Hematopoietic multipotent progenitor cell treated with erythropoietin and hydrocortisone succinate and interleukin-3 and kit ligand, for 4 days (in vitro differentiated cells): Measurements from ENCODE around the gene ESRP2.

Source experiments
- DNase-seq: peaks from one replicate; pipeline ENCODE4 v3.0.0-alpha.2; 2015

ESRP2 gene

GRCh38 chr16:68214726-68215125, 21.2 kb downstream of the ESRP2 start:
- no peak for DNase-seq

DNA sequence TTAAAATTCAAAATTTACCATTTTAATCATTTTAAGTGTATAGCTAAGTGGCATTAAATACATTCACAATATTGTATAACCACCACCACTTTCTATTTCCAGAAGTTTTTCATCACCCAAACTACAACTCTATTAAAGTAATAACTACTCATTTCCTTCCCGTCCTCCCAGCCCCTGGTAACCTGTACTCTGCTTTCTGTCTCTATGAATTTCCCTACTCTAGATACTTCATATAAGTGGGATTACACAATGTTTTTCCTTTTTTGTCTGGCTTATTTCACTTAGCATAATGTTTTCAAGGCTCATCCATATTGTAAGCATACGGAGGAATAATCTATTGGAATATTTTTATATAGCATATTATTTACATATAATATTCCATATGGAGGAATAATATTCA, 29.7 kb downstream of the ESRP2 start:
- DNase-seq: no peak

GRCh38 chr16:68202091-68202519, 33.8 kb downstream of the ESRP2 start:
- no peak for DNase-seq

DNA sequence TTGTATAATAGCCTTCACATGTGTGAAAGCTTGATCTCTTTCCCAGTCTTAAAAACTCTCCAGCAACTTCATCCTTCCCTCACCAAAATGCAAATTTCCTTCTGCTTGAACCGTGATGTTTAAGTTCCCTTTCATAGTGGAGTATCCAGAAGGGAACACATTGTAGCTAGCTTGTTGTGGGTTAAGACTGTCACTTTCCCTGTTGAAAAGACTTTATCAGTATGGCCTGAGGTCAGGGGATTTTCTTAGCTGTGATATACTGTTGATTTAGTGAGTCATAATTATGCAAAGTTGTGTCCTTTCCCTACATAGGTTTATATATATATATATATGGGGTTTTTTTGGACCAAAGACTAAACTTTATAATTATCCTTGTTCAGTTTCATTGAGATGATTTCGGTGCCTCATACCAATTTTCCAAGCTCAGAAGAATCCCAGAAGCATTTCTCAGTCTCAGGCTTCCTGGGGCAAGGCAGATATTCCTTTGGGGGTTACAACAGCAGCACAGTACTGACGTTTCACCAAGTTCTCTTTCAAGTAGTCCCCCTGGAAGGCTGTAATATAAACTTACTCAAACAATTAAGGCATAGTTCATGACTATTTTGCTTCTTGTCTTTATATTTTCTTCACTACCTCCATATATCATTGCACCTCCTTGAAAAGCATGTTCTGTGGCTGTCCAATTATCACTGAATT, 35.7 kb downstream of the ESRP2 start:
- DNase-seq: peak; percentile 10

GRCh38 chr16:68197250-68197649, 38.7 kb downstream of the ESRP2 start:
- DNase-seq: no peak

- no peak for DNase-seq
These were observed 41.7 kb downstream of the ESRP2 start for GRCh38 chr16:68194251-68194650.

GRCh38 chr16:68190736-68191510, 45.0 kb downstream of the ESRP2 start:
- DNase-seq: no peak

DNA sequence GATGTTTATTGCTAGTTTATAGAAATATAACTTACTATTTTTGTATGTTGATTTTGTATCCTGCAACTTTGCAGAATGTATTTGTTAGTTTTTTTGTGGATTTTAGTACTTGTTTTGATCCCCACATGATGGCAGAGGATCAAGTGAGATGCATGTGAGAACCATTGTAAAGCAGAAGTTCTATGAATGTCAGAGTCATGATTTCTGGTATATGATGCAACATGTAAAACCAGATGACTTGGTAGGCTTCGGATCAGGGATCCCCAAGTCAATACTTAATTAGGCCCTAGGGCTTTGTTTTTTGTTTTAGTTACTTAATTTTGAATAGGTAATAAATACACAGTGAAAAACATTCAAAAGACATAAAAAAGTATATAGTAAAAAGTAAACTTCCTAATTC, 45.8 kb downstream of the ESRP2 start:
- DNase-seq: peak; percentile 32

GRCh38 chr16:68188170-68188569, 47.8 kb downstream of the ESRP2 start:
- DNase-seq: no peak

DNA sequence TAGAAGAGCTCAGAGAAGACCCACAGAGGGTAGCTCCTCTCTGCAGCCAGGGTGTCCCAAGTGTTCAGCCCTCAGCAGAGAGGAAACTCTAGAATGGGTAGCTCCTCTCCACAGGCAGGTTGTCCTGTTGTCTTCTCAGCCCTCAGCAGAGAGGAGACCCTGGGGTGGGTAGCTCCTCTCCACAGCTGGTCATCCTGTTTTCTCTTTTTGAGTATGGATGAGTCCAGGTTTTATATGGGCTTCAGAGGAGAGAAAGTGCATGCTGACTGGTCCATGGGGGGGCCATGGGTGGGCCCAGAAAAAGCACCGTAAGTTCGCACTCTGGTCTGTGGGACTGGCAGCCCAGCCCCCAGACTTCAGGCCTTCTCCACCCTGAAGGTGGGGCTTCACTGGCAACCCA, 48.4 kb downstream of the ESRP2 start:
- DNase-seq: no peak

DNA sequence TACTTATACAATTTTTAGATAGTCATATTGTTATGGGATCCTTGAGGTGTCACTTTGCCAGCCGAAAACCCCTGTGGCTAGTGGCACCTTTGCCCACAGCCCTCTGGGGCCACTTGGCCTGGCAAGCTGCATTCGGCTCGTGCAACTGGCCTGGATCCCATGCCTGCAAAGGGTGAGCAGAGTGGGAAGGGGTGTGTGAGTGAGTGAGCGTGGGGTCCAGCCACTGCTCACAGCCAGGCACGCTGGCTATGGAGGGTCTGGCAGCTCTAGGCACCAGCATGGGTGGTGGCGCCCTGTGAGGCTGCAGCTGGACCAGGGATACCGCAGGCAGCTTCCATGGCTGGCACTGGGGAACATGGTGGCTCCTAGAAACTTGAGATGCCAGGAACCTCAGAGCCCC, 49.0 kb downstream of the ESRP2 start:
- no peak for DNase-seq

DNA sequence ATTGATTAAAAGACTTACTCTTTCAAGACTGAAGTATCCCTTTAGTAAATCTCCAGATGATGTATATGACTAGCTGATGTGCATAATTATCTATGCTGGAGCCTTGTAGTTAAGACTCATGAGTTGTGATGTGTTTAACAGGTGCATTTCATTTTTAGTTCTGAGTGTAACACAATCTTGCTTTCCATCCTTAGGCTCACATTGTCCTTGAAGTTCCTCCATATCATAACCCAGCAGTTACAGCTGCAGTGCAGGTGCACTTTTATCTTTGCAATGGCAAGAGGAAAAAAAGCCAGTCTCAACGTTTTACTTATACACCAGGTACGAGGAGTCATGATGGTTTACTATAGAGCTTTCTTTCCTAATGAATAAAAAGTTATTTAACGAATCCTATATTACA, 52.9 kb downstream of the ESRP2 start:
- DNase-seq: no peak

DNA sequence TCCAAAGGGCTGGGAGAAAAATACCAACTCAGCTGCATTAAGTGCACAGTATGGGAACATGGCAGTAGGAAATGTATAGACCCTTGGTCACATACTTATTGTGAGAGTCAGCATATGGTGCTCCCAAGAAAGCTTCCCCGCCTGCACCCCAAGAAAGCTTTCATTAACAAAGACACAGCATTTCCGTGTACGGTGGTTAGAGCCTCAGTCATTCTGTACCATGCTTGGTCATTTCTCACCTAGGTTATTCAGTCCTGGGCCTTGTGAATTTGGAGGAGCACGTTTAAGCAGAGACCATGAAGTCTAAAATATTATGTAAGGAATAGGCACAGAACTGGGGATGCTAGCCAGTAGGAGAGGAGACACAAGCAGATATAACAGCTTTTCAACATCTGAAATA, 56.1 kb downstream of the ESRP2 start:
- DNase-seq: no peak

DNA sequence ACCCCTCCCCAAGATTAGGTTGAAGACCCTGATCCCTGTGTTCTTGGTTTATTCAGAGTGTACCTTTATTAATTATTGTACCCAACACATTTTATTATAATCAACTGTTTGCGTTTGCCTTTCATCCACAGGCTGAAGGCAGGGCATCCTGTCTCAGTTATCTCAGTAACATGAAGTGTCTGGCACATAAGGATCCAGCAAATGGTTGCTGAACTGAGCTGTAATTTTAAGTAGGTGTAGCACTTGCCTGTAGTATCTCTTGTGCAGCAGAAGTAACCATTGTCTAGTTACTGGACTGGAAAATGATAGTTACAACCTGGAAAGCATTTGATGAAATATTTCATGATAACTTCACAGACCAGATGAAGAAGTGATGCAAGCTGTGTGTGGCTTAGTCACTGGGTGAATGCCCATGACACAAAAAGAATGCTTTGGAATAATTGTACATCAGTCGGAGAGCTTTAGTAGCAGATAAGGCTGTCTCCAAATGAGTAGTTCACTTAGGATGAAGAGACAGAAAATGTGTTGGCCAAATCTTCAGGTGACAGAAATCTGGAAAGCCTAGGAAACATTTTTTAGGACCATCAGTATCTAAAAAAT, 56.6 kb downstream of the ESRP2 start:
- DNase-seq: no peak
